Measurements from ENCODE around the gene WWOX.

WWOX gene

GRCh38 chr16:79261481-79261940 lies 1162.1 kb downstream of the WWOX start:
- DNase-seq (ENCODE audit: insufficient read length, low spot score), result no peak
- TF ChIP-seq, protein P1, sequence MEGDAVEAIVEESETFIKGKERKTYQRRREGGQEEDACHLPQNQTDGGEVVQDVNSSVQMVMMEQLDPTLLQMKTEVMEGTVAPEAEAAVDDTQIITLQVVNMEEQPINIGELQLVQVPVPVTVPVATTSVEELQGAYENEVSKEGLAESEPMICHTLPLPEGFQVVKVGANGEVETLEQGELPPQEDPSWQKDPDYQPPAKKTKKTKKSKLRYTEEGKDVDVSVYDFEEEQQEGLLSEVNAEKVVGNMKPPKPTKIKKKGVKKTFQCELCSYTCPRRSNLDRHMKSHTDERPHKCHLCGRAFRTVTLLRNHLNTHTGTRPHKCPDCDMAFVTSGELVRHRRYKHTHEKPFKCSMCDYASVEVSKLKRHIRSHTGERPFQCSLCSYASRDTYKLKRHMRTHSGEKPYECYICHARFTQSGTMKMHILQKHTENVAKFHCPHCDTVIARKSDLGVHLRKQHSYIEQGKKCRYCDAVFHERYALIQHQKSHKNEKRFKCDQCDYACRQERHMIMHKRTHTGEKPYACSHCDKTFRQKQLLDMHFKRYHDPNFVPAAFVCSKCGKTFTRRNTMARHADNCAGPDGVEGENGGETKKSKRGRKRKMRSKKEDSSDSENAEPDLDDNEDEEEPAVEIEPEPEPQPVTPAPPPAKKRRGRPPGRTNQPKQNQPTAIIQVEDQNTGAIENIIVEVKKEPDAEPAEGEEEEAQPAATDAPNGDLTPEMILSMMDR (IDR thresholded peaks at IDR 0.05; ENCODE audit: insufficient read depth, missing control alignments), result peak; percentile 44
- FAIRE-seq, result no peak

- TF ChIP-seq, protein P1 (IDR thresholded peaks at IDR 0.05; ENCODE audit: insufficient read depth, missing control alignments), result no peak
- DNase-seq (ENCODE audit: insufficient read length, low spot score) (no peak), FAIRE-seq (no peak)
These were observed 1162.6 kb downstream of the WWOX start for GRCh38 chr16:79261944-79262552.
